K562 (cell line): ENCODE data around the gene PCDHGA8.

Experiments
- CC2D1A ChIP-seq: fragments of 450-650 bp; IDR thresholded peaks from 2 replicates; pipeline ENCODE4 v1.6.1; 2017; ENCODE audit warnings: mild to moderate bottlenecking
- ELF1 ChIP-seq: fragments of 200-800 bp; sonication (Bioruptor generic); IDR thresholded peaks from 2 replicates; pipeline ENCODE4 v1.6.1; 2016; ENCODE audit warnings: missing genetic modification characterization, missing compliant biosample characterization
- GABPA ChIP-seq: fragments of 200-800 bp; sonication (Bioruptor generic); conservative IDR thresholded peaks from 2 replicates; pipeline ENCODE4 v1.6.1; 2016; ENCODE audit warnings: low read depth, missing genetic modification characterization, missing compliant biosample characterization
- HMGXB4 ChIP-seq: sonication (generic); formaldehyde crosslinking; IDR thresholded peaks from 2 replicates; pipeline ENCODE4 v1.8.1; 2023; ENCODE audit warnings: mild to moderate bottlenecking, missing genetic modification reagents
- MYC ChIP-seq, 2 experiments: fragments of 250-450 bp in 1 of 2; sonication (Bioruptor Pico) in 1 of 2; IDR thresholded peaks; 2 replicates each; pipeline versions ENCODE4 v1.5.1 to v1.6.1; 2012 to 2021; ENCODE audit warnings: low read depth in 2 of 2, borderline replicate concordance in 1 of 2, improper control_type of control experiment in 1 of 2, low read length in 1 of 2, mild to moderate bottlenecking in 1 of 2, moderate library complexity in 1 of 2
- SMAD3 ChIP-seq: fragments of 450-650 bp; formaldehyde crosslinking; conservative IDR thresholded peaks from 2 replicates; pipeline ENCODE4 v1.4.0; 2020; ENCODE audit warnings: mild to moderate bottlenecking
- TAF1 ChIP-seq: IDR thresholded peaks from 2 replicates; pipeline ENCODE4 v1.6.1; 2011; ENCODE audit warnings: mild to moderate bottlenecking, low read length, moderate library complexity; ENCODE audit not compliant: insufficient read depth, control insufficient read depth, severe bottlenecking; ENCODE audit errors: extremely low read depth
- XRCC5 ChIP-seq: fragments of 200-400 bp; formaldehyde crosslinking; IDR thresholded peaks from 2 replicates; pipeline ENCODE4 v1.6.1; 2017; ENCODE audit warnings: low read depth, mild to moderate bottlenecking, low read length
- ZNF274 ChIP-seq: IDR thresholded peaks from 2 replicates; pipeline ENCODE4 v1.6.1; 2011; ENCODE audit warnings: low read depth, mild to moderate bottlenecking, low read length, moderate library complexity, borderline replicate concordance
- TF ChIP-seq, protein P1 (sequence below), 3 experiments: IDR thresholded peaks in 2 of 3; conservative IDR thresholded peaks in 1 of 3; 2 replicates each; pipeline ENCODE4 v1.5.1; 2011 to 2012; ENCODE audit warnings: low read length in 3 of 3, mild to moderate bottlenecking in 3 of 3, control low read depth in 2 of 3, improper control_type of control experiment in 1 of 3, inconsistent platforms in 1 of 3, low read depth in 1 of 3, mixed read lengths in 1 of 3, moderate library complexity in 1 of 3; ENCODE audit not compliant: insufficient read depth in 2 of 3

- TF ChIP-seq TAF1 (no peak), ELF1 (tag) (no peak), MYC (IDR thresholded peaks at IDR 0.05; ENCODE audit: low read depth, low read length) (no peak), MYC (CRISPR knock-in tag; IDR thresholded peaks at IDR 0.05; ENCODE audit: borderline replicate concordance, low read depth) (no peak), ZNF274 (no peak), SMAD3 (CRISPR knock-in tag) (no peak), HMGXB4 (CRISPR knock-in tag) (no peak), GABPA (tag) (no peak), XRCC5 (no peak), CC2D1A (no peak)
- TF ChIP-seq, protein P1, sequence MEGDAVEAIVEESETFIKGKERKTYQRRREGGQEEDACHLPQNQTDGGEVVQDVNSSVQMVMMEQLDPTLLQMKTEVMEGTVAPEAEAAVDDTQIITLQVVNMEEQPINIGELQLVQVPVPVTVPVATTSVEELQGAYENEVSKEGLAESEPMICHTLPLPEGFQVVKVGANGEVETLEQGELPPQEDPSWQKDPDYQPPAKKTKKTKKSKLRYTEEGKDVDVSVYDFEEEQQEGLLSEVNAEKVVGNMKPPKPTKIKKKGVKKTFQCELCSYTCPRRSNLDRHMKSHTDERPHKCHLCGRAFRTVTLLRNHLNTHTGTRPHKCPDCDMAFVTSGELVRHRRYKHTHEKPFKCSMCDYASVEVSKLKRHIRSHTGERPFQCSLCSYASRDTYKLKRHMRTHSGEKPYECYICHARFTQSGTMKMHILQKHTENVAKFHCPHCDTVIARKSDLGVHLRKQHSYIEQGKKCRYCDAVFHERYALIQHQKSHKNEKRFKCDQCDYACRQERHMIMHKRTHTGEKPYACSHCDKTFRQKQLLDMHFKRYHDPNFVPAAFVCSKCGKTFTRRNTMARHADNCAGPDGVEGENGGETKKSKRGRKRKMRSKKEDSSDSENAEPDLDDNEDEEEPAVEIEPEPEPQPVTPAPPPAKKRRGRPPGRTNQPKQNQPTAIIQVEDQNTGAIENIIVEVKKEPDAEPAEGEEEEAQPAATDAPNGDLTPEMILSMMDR (IDR thresholded peaks at IDR 0.05 in 2 of 3, conservative IDR thresholded peaks at IDR 0.05 in 1 of 3; ENCODE audit: insufficient read depth in 2 of 3, low read depth in 1 of 3, low read length in 3 of 3): no peak
Measured at GRCh38 chr5:141431286-141431685, 38.9 kb downstream of the PCDHGA8 start.
